ENCODE measurements around the gene TBC1D23. TPM values are rescaled to one million over a fixed set of nuclear protein-coding genes. Genes with fewer than 3 reads are reported as not detected.
A peak's percentile ranks its signal among the peaks of the same experiment; 100 is the strongest.
"Not testable (repeated sequence)": the region's sequence is repeated elsewhere in the genome, so short reads cannot be mapped to it uniquely, and the experiment has no call there.

Gene TBC1D23
- total and polyA plus RNA-seq, 2 experiments from 2014 or later: 27.1 to 61.9 TPM

- no peak overlapping the region for H3K27ac ChIP-seq
- 64% methylated on average over 2 of the region's 2 CpGs for WGBS (ENCODE audit: low lambda C conversion rate, missing lambda C conversion rate)
- H4K20me1 ChIP-seq (ENCODE audit: insufficient read depth, poor library complexity, severe bottlenecking): peaks cover 47% of the 10 kb centered on the region
- H2AFZ ChIP-seq: no peak overlapping the region
- H3K4me1 ChIP-seq (ENCODE audit: insufficient read depth): no peaks in the 10 kb centered on the region
- no peak overlapping the region for H3K4me2 ChIP-seq
- DNase-seq (ENCODE audit: low spot score): no peak
- peaks cover 91% of the 10 kb centered on the region for H3K79me2 ChIP-seq
- no peaks in the 10 kb centered on the region for H3K9me3 ChIP-seq (ENCODE audit: low read depth)
- H3K36me3 ChIP-seq (replicated peaks; ENCODE audit: insufficient read depth, low read depth): no peaks in the 10 kb centered on the region
- no peak for TF ChIP-seq EZH2 (IDR thresholded peaks at IDR 0.05; ENCODE audit: borderline replicate concordance)
- TF ChIP-seq EZH2phosphoT487 (IDR thresholded peaks at IDR 0.05; ENCODE audit: low read depth, severe bottlenecking, unreplicated experiment): no peak
- TF ChIP-seq CTCF (IDR thresholded peaks at IDR 0.05; ENCODE audit: poor library complexity): no peak
- H3K27me3 ChIP-seq: no peaks in the 10 kb centered on the region
- no peak overlapping the region for H3K4me3 ChIP-seq
- H3K9me2 ChIP-seq (replicated peaks; ENCODE audit: insufficient read depth): no peaks in the 10 kb centered on the region
These were observed 8.2 kb downstream of the TBC1D23 start for GRCh38 chr3:100269001-100269400.

GRCh38 chr3:100269410-100270214 lies 8.8 kb downstream of the TBC1D23 start:
- H3K4me1 ChIP-seq (ENCODE audit: insufficient read depth): no peaks in the 10 kb centered on the region
- H2AFZ ChIP-seq: no peak overlapping the region
- no peak overlapping the region for H3K4me3 ChIP-seq
- DNase-seq (ENCODE audit: low spot score): no peak
- H3K4me2 ChIP-seq: no peak overlapping the region
- H3K27ac ChIP-seq: no peak overlapping the region
- TF ChIP-seq EZH2 (IDR thresholded peaks at IDR 0.05; ENCODE audit: borderline replicate concordance) (no peak), EZH2phosphoT487 (IDR thresholded peaks at IDR 0.05; ENCODE audit: low read depth, severe bottlenecking, unreplicated experiment) (no peak)
- H3K9me3 ChIP-seq (ENCODE audit: low read depth): no peaks in the 10 kb centered on the region
- H3K9me2 ChIP-seq (replicated peaks; ENCODE audit: insufficient read depth): no peaks in the 10 kb centered on the region
- H3K36me3 ChIP-seq (replicated peaks; ENCODE audit: insufficient read depth, low read depth): no peaks in the 10 kb centered on the region
- peaks cover 91% of the 10 kb centered on the region for H3K79me2 ChIP-seq
- 87% methylated on average over 2 of the region's 2 CpGs for WGBS (ENCODE audit: low lambda C conversion rate, missing lambda C conversion rate)
- no peaks in the 10 kb centered on the region for H3K27me3 ChIP-seq
- peaks cover 47% of the 10 kb centered on the region for H4K20me1 ChIP-seq (ENCODE audit: insufficient read depth, poor library complexity, severe bottlenecking)

- no peak overlapping the region for H2AFZ ChIP-seq
- no peaks in the 10 kb centered on the region for H3K27me3 ChIP-seq
- H3K4me1 ChIP-seq (ENCODE audit: insufficient read depth): no peaks in the 10 kb centered on the region
- no peak overlapping the region for H3K4me2 ChIP-seq
- no peaks in the 10 kb centered on the region for H3K9me2 ChIP-seq (replicated peaks; ENCODE audit: insufficient read depth)
- peaks cover 90% of the 10 kb centered on the region for H3K79me2 ChIP-seq
- DNase-seq (ENCODE audit: low spot score): no peak
- H3K27ac ChIP-seq: no peak overlapping the region
- TF ChIP-seq EZH2 (IDR thresholded peaks at IDR 0.05; ENCODE audit: borderline replicate concordance) (no peak), EZH2phosphoT487 (IDR thresholded peaks at IDR 0.05; ENCODE audit: low read depth, severe bottlenecking, unreplicated experiment) (no peak), CTCF (IDR thresholded peaks at IDR 0.05; ENCODE audit: poor library complexity) (no peak)
- 85% methylated on average over 2 of the region's 2 CpGs for WGBS (ENCODE audit: low lambda C conversion rate, missing lambda C conversion rate)
- no peaks in the 10 kb centered on the region for H3K9me3 ChIP-seq (ENCODE audit: low read depth)
- peaks cover 47% of the 10 kb centered on the region for H4K20me1 ChIP-seq (ENCODE audit: insufficient read depth, poor library complexity, severe bottlenecking)
- H3K36me3 ChIP-seq (replicated peaks; ENCODE audit: insufficient read depth, low read depth): no peaks in the 10 kb centered on the region
- H3K4me3 ChIP-seq: no peak overlapping the region
These were observed 9.4 kb downstream of the TBC1D23 start for GRCh38 chr3:100270215-100270583.

- Histone ChIP-seq H4K20me1 (ENCODE audit: insufficient read depth, poor library complexity, severe bottlenecking) (peaks cover 41% of the 10 kb centered on the region), H3K4me3 (no peak overlapping the region), H3K9me3 (ENCODE audit: low read depth) (no peaks in the 10 kb centered on the region), H2AFZ (no peak overlapping the region), H3K9me2 (replicated peaks; ENCODE audit: insufficient read depth) (no peaks in the 10 kb centered on the region), H3K79me2 (peaks cover 90% of the 10 kb centered on the region), H3K27ac (no peak overlapping the region), H3K4me1 (ENCODE audit: insufficient read depth) (no peaks in the 10 kb centered on the region), H3K36me3 (replicated peaks; ENCODE audit: insufficient read depth, low read depth) (no peaks in the 10 kb centered on the region), H3K4me2 (no peak overlapping the region), H3K27me3 (no peaks in the 10 kb centered on the region)
- no peak for DNase-seq (ENCODE audit: low spot score)
- WGBS (ENCODE audit: low lambda C conversion rate, missing lambda C conversion rate): 95% methylated on average over 1 of the region's 1 CpG
- TF ChIP-seq EZH2 (IDR thresholded peaks at IDR 0.05; ENCODE audit: borderline replicate concordance) (no peak), CTCF (IDR thresholded peaks at IDR 0.05; ENCODE audit: poor library complexity) (no peak), EZH2phosphoT487 (IDR thresholded peaks at IDR 0.05; ENCODE audit: low read depth, severe bottlenecking, unreplicated experiment) (no peak)
These were observed 10.7 kb downstream of the TBC1D23 start for GRCh38 chr3:100271522-100271921.

- 52% methylated on average over 13 of the region's 13 CpGs for WGBS (ENCODE audit: low lambda C conversion rate, missing lambda C conversion rate)
These were observed 12.2 kb downstream of the TBC1D23 start for GRCh38 chr3:100272797-100273611.

More at GRCh38 chr3:100272797-100273611, 12.2 kb downstream of the TBC1D23 start:
- H3K27me3 ChIP-seq; H2AFZ ChIP-seq; DNase-seq (ENCODE audit: low spot score); H3K9me2 ChIP-seq (replicated peaks; ENCODE audit: insufficient read depth); H3K36me3 ChIP-seq (replicated peaks; ENCODE audit: insufficient read depth, low read depth); H3K4me3 ChIP-seq; H3K4me1 ChIP-seq (ENCODE audit: insufficient read depth); H3K9me3 ChIP-seq (ENCODE audit: low read depth): not testable (repeated sequence)
- Histone ChIP-seq H3K79me2 (peaks cover 90% of the 10 kb centered on the region), H4K20me1 (ENCODE audit: insufficient read depth, poor library complexity, severe bottlenecking) (peaks cover 40% of the 10 kb centered on the region), H3K27ac (peak overlapping the region; percentile 66), H3K4me2 (peak overlapping the region; percentile 44)
